ENCODE measurements around the gene SEC23B. TPM values are rescaled to one million over a fixed set of nuclear protein-coding genes. Genes with fewer than 3 reads are reported as not detected.
"Not testable (repeated sequence)": the region's sequence is repeated elsewhere in the genome, so short reads cannot be mapped to it uniquely, and the experiment has no call there.

Gene SEC23B
- total RNA-seq, 1 experiment from 2014 or later = 71.4 TPM

- H3K9me3 ChIP-seq (replicated peaks) = no peaks in the 10 kb centered on the region
- no peak overlapping the region for H3K27ac ChIP-seq
- DNase-seq (ENCODE audit: low read depth in 1 of 2, low spot score in 2 of 2) = no peak
- no peaks in the 10 kb centered on the region for H3K27me3 ChIP-seq (replicated peaks)
- H3K4me3 ChIP-seq = no peak overlapping the region
- H3K4me1 ChIP-seq (replicated peaks) = peaks cover 13% of the 10 kb centered on the region
- H3K36me3 ChIP-seq = peaks cover 6% of the 10 kb centered on the region
These were observed 3.2 kb upstream of the SEC23B start for GRCh38 chr20:18504479-18505060.

DNA sequence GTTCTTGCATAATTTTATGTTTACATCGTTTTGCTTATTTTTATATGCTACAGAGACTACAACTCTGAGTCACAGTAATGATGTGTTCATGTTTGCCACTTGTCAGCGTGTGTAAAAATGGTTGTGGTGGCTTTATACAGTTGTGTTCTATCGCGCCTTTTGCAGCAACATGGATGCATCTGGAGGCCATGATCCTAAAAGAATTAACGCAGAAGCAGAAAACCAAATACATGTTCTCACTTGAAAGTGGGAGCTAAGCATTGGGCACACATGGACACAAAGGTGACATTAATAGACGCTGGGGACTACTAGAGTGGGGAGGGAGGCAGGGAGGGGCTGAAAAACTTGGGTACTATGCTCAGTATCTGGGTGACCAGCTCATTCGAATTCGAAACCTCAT is 996 bp upstream of the SEC23B start:
- Histone ChIP-seq H3K4me3 (peak overlapping the region; percentile 60), H3K27ac (peak overlapping the region; percentile 63), H3K9me3 (replicated peaks) (no peaks in the 10 kb centered on the region), H3K36me3 (peaks cover 23% of the 10 kb centered on the region), H3K27me3 (replicated peaks) (no peaks in the 10 kb centered on the region), H3K4me1 (replicated peaks) (peaks cover 13% of the 10 kb centered on the region)
- no peak for DNase-seq (ENCODE audit: low read depth in 1 of 2, low spot score in 2 of 2)

DNA sequence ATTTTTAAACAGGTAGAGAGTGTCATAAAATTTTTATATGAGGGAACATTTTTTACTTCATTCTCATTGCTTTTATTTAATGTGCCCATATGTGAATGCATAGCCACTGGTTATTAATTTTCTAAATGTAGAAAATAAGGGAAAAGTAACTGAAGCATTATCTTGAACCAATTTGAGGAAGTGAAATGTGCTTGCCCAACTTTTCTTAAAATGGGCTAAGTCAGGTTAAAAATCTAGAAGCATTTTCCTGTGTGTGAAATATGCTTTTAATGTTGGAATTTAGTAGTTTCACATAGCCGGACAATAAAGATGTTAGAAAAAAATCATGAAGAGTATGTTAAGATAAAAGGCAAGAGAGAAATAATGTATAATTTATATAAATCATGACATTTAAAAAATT is 3.8 kb downstream of the SEC23B start:
- no peaks in the 10 kb centered on the region for H3K27me3 ChIP-seq (replicated peaks)
- H3K9me3 ChIP-seq (replicated peaks) = no peaks in the 10 kb centered on the region
- no peak overlapping the region for H3K27ac ChIP-seq
- H3K4me1 ChIP-seq (replicated peaks) = peaks cover 13% of the 10 kb centered on the region
- DNase-seq (ENCODE audit: low read depth in 1 of 2, low spot score in 2 of 2) = no peak
- H3K4me3 ChIP-seq = no peak overlapping the region
- H3K36me3 ChIP-seq = peaks cover 49% of the 10 kb centered on the region

DNA sequence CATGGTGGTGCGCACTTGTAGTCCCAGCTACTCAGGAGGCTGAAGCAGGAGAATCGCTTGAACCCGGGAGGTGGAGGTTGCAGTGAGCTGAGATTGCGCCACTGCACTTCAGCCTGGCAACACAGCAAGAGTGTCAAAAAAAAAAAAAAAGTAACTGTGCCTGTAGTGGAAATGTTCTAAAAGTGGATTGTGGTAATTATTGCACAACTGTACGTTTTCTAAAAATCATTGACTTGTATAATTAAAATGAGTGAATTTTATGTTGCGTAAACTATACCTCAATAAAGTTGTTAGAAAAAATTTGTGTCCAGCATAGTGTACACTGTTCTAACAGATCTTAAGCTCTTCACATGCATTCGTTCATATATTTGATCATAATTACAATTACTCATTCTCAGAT is 5.5 kb downstream of the SEC23B start:
- Histone ChIP-seq H3K9me3 (replicated peaks) (no peaks in the 10 kb centered on the region), H3K4me1 (replicated peaks) (peaks cover 8% of the 10 kb centered on the region; the same call in 1 of the 2 replicates), H3K4me3 (no peak overlapping the region), H3K27me3 (replicated peaks) (no peaks in the 10 kb centered on the region), H3K27ac (no peak overlapping the region), H3K36me3 (peaks cover 49% of the 10 kb centered on the region)
- DNase-seq (ENCODE audit: low read depth in 1 of 2, low spot score in 2 of 2) = no peak

GRCh38 chr20:18514127-18514526 is 6.4 kb downstream of the SEC23B start:
- Histone ChIP-seq H3K27ac (no peak overlapping the region), H3K4me1 (replicated peaks) (no peaks in the 10 kb centered on the region), H3K9me3 (replicated peaks) (no peaks in the 10 kb centered on the region), H3K36me3 (peaks cover 48% of the 10 kb centered on the region), H3K4me3 (no peak overlapping the region), H3K27me3 (replicated peaks) (no peaks in the 10 kb centered on the region)
- DNase-seq (ENCODE audit: low read depth in 1 of 2, low spot score in 2 of 2) = no peak

GRCh38 chr20:18515973-18516372 is 8.2 kb downstream of the SEC23B start:
- DNase-seq (ENCODE audit: low read depth in 1 of 2, low spot score in 2 of 2) = no peak
- Histone ChIP-seq H3K27ac (no peak overlapping the region), H3K36me3 (peaks cover 29% of the 10 kb centered on the region), H3K4me3 (no peak overlapping the region), H3K9me3 (replicated peaks) (no peaks in the 10 kb centered on the region), H3K27me3 (replicated peaks) (no peaks in the 10 kb centered on the region), H3K4me1 (replicated peaks) (no peaks in the 10 kb centered on the region)

DNA sequence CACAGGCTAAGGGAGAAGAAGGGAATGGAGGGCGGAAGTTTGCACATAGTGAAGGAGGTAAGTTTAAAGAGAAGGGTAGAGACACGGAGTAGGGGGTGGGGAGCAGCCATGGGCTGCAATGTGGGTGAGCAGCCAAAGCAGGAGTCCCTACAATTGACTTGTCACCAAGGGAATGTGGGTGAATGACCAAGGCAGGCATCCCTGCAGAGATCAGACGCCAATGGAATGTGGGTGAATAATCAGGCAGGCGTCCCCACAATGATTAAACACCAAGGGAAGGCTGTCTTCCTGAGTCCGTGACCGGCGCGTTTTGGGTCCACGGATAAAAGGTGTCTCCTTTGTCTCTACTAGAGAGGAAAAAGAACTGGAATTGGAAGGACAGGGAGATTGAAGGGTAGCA is 14.3 kb downstream of the SEC23B start:
- H3K27ac ChIP-seq = not testable (repeated sequence)

DNA sequence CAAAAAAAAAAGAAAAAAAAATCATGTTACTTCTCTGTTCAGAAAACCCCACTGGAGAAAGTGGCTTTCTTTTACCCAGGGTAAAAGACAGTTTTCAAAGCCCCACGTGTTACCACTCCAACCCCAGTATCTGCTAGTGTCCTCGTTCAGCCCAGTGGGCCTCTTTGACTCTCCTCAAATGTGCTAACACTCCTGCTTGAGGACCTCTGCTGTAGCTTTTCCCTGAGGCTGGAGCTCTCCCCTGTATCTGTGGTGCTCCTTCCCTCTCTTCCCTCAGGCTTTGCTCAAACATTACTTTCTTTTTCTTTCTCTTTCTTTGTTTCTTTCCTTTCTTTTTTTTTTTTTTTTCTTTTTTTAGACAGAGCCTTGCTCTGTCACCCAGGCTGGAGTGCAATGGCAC is 15.3 kb downstream of the SEC23B start:
- peaks cover 4% of the 10 kb centered on the region; the same call in 1 of the 2 replicates for H3K4me1 ChIP-seq (replicated peaks)
- H3K27ac ChIP-seq = no peak overlapping the region
- no peak for DNase-seq (ENCODE audit: low read depth in 1 of 2, low spot score in 2 of 2)

More for the DNA sequence above, 14.3 kb downstream of the SEC23B start:
- not testable (repeated sequence) for DNase-seq (ENCODE audit: low read depth in 1 of 2, low spot score in 2 of 2); H3K4me3 ChIP-seq; H3K4me1 ChIP-seq (replicated peaks); H3K9me3 ChIP-seq (replicated peaks); H3K27me3 ChIP-seq (replicated peaks)
- H3K36me3 ChIP-seq = peaks cover 29% of the 10 kb centered on the region

GRCh38 chr20:18524646-18525045 is 16.9 kb downstream of the SEC23B start:
- peaks cover 4% of the 10 kb centered on the region; the same call in 1 of the 2 replicates for H3K4me1 ChIP-seq (replicated peaks)
- H3K36me3 ChIP-seq = peaks cover 53% of the 10 kb centered on the region
- no peak overlapping the region for H3K4me3 ChIP-seq
- no peak overlapping the region for H3K27ac ChIP-seq
- H3K9me3 ChIP-seq (replicated peaks) = no peaks in the 10 kb centered on the region
- no peak for DNase-seq (ENCODE audit: low read depth in 1 of 2, low spot score in 2 of 2)
- no peaks in the 10 kb centered on the region for H3K27me3 ChIP-seq (replicated peaks)

More for the DNA sequence above, 15.3 kb downstream of the SEC23B start:
- no peaks in the 10 kb centered on the region for H3K27me3 ChIP-seq (replicated peaks)
- H3K4me3 ChIP-seq = no peak overlapping the region
- no peaks in the 10 kb centered on the region for H3K9me3 ChIP-seq (replicated peaks)
- peaks cover 39% of the 10 kb centered on the region for H3K36me3 ChIP-seq

- H3K27me3 ChIP-seq (replicated peaks); DNase-seq (ENCODE audit: low read depth in 1 of 2, low spot score in 2 of 2); H3K27ac ChIP-seq; H3K4me1 ChIP-seq (replicated peaks); H3K9me3 ChIP-seq (replicated peaks); H3K4me3 ChIP-seq: not testable (repeated sequence)
- H3K36me3 ChIP-seq = peaks cover 65% of the 10 kb centered on the region
These were observed 19.0 kb downstream of the SEC23B start for GRCh38 chr20:18526761-18527160.

DNA sequence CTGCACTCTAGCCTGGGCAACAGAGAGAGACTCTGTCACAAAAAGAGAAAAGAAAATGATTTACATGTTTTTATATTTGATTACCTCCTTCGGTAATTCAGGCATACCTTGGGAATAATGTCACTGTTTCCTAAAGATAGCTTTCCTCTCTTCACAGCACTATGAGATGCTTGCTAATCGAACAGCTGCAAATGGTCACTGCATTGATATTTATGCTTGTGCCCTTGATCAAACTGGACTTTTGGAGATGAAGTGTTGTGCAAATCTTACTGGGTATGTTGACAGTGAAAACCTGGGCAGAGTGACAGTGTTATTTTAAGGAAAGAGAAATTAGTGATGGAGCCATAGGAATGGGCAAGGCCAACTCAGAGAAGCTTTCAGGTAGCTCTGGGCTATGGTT is 19.6 kb downstream of the SEC23B start:
- no peak overlapping the region for H3K4me3 ChIP-seq
- H3K27me3 ChIP-seq (replicated peaks) = no peaks in the 10 kb centered on the region
- no peak for DNase-seq (ENCODE audit: low read depth in 1 of 2, low spot score in 2 of 2)
- no peak overlapping the region for H3K27ac ChIP-seq
- H3K36me3 ChIP-seq = peaks cover 71% of the 10 kb centered on the region
- H3K4me1 ChIP-seq (replicated peaks) = peaks cover 4% of the 10 kb centered on the region; the same call in 1 of the 2 replicates
- H3K9me3 ChIP-seq (replicated peaks) = no peaks in the 10 kb centered on the region

GRCh38 chr20:18527836-18528235 is 20.1 kb downstream of the SEC23B start:
- no peak overlapping the region for H3K27ac ChIP-seq
- no peaks in the 10 kb centered on the region for H3K27me3 ChIP-seq (replicated peaks)
- peaks cover 76% of the 10 kb centered on the region for H3K36me3 ChIP-seq
- peaks cover 4% of the 10 kb centered on the region; the same call in 1 of the 2 replicates for H3K4me1 ChIP-seq (replicated peaks)
- no peaks in the 10 kb centered on the region for H3K9me3 ChIP-seq (replicated peaks)
- H3K4me3 ChIP-seq = no peak overlapping the region
- DNase-seq (ENCODE audit: low read depth in 1 of 2, low spot score in 2 of 2) = no peak

GRCh38 chr20:18529041-18529440 is 21.3 kb downstream of the SEC23B start:
- Histone ChIP-seq H3K9me3 (replicated peaks) (no peaks in the 10 kb centered on the region), H3K4me3 (no peak overlapping the region), H3K4me1 (replicated peaks) (peaks cover 4% of the 10 kb centered on the region; the same call in 1 of the 2 replicates), H3K27me3 (replicated peaks) (no peaks in the 10 kb centered on the region), H3K27ac (no peak overlapping the region), H3K36me3 (peaks cover 87% of the 10 kb centered on the region)
- no peak for DNase-seq (ENCODE audit: low read depth in 1 of 2, low spot score in 2 of 2)

DNA sequence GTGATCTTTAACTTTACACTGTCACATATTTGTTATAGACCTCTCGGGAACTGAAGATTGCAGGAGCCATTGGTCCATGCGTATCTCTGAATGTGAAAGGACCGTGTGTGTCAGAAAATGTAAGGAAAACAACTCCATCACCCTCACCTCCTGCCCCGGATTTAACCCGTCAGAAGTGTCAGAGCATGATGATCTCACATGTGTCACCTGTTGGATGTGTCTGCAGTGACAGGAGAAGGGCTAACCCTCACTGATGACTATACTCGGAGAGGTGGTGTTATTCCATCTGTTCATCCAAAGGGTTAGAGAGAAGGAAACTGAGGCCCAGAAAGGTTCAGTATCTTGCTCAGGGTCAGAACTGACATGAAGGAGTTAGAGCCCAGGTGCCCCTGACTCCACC is 24.9 kb downstream of the SEC23B start:
- DNase-seq (ENCODE audit: low read depth in 1 of 2, low spot score in 2 of 2) = no peak
- Histone ChIP-seq H3K27me3 (replicated peaks) (no peaks in the 10 kb centered on the region), H3K27ac (no peak overlapping the region), H3K4me1 (replicated peaks) (no peaks in the 10 kb centered on the region), H3K9me3 (replicated peaks) (no peaks in the 10 kb centered on the region), H3K4me3 (no peak overlapping the region), H3K36me3 (peaks cover 68% of the 10 kb centered on the region)

DNA sequence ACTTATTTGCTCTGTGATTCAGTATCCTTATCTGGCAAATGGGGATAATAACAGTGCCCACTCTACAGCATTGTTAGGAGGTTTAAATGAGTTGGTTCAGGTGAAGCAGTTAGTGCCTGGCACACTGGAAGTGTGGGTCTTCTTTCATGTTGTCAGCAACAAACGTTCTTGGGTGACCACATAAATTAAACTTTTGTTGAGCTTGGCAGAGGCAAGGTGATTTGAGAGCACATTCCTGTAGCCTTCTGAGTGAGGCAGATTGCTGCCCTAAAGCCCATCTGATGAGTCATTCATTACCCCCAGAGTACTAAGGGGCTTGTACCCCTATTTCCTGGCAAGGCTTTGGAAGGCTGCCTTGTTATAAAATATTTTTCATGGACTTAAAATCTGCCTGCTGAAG is 25.8 kb downstream of the SEC23B start:
- H3K36me3 ChIP-seq = peaks cover 61% of the 10 kb centered on the region
- no peaks in the 10 kb centered on the region for H3K27me3 ChIP-seq (replicated peaks)
- H3K4me1 ChIP-seq (replicated peaks) = no peaks in the 10 kb centered on the region
- H3K9me3 ChIP-seq (replicated peaks) = no peaks in the 10 kb centered on the region
- H3K4me3 ChIP-seq = no peak overlapping the region
- DNase-seq (ENCODE audit: low read depth in 1 of 2, low spot score in 2 of 2) = no peak
- H3K27ac ChIP-seq = no peak overlapping the region
